Nephron progenitor cell (in vitro differentiated cells): ENCODE data around the gene CNTNAP2.
A peak's percentile ranks its signal among the peaks of the same experiment; 100 is the strongest.
"Not testable (repeated sequence)": the region's sequence is repeated elsewhere in the genome, so short reads cannot be mapped to it uniquely, and the experiment has no call there.

Experiments
- DNase-seq: peaks from one replicate; pipeline ENCODE4 v3.0.0; 2021
- H3K27ac Mint-ChIP-seq: 2 replicates; pipeline ENCODE4 v1.8.0; 2021; ENCODE audit warnings: mild to moderate bottlenecking, moderate library complexity, mixed read lengths
- H3K27me3 Mint-ChIP-seq: 2 replicates; pipeline ENCODE4 v1.8.0; 2021; ENCODE audit warnings: mild to moderate bottlenecking, low read depth, mixed read lengths; ENCODE audit not compliant: poor library complexity
- H3K36me3 Mint-ChIP-seq: 2 replicates; pipeline ENCODE4 v1.8.0; 2021; ENCODE audit warnings: low read depth, mixed read lengths
- H3K4me1 Mint-ChIP-seq: 2 replicates; pipeline ENCODE4 v1.8.0; 2021; ENCODE audit warnings: mixed read lengths
- H3K4me3 Mint-ChIP-seq: 2 replicates; pipeline ENCODE4 v1.8.0; 2021; ENCODE audit warnings: mild to moderate bottlenecking, moderate library complexity, mixed read lengths
- H3K9me3 Mint-ChIP-seq: 2 replicates; pipeline ENCODE4 v1.8.0; 2021; ENCODE audit warnings: mild to moderate bottlenecking, moderate library complexity, mixed read lengths
- TF ChIP-seq, protein P1 (sequence below): fragments of 200-600 bp; sonication (generic); IDR thresholded peaks from 2 replicates; pipeline ENCODE4 v1.5.0; 2021; ENCODE audit warnings: antibody characterized with exemption

Gene CNTNAP2

DNA sequence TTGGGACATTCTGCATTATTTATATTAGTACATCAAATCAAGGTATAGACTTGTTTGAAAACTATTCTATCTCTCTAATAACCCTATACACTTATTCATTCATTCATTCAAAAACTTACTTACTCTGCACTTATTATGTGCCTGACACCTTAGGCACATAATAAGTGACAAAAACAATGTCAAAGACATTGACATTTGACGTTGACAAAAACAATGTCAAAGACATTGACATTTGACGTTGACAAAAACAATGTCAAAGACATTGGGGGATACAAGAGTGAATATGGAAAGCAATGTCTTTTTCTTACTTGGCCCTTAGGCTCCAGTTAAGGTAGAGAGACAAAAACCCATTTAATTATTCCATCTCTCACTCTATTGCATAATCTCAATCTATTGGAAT lies 116.0 kb downstream of the CNTNAP2 start:
- no peak overlapping the region for H3K27ac Mint-ChIP-seq
- no peak for DNase-seq
- H3K9me3 Mint-ChIP-seq = no peaks in the 10 kb centered on the region
- no peaks in the 10 kb centered on the region for H3K27me3 Mint-ChIP-seq
- H3K4me1 Mint-ChIP-seq = peaks cover 5% of the 10 kb centered on the region
- no peak overlapping the region for H3K4me3 Mint-ChIP-seq
- no peaks in the 10 kb centered on the region for H3K36me3 Mint-ChIP-seq
- TF ChIP-seq, protein P1, sequence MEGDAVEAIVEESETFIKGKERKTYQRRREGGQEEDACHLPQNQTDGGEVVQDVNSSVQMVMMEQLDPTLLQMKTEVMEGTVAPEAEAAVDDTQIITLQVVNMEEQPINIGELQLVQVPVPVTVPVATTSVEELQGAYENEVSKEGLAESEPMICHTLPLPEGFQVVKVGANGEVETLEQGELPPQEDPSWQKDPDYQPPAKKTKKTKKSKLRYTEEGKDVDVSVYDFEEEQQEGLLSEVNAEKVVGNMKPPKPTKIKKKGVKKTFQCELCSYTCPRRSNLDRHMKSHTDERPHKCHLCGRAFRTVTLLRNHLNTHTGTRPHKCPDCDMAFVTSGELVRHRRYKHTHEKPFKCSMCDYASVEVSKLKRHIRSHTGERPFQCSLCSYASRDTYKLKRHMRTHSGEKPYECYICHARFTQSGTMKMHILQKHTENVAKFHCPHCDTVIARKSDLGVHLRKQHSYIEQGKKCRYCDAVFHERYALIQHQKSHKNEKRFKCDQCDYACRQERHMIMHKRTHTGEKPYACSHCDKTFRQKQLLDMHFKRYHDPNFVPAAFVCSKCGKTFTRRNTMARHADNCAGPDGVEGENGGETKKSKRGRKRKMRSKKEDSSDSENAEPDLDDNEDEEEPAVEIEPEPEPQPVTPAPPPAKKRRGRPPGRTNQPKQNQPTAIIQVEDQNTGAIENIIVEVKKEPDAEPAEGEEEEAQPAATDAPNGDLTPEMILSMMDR = no peak

DNA sequence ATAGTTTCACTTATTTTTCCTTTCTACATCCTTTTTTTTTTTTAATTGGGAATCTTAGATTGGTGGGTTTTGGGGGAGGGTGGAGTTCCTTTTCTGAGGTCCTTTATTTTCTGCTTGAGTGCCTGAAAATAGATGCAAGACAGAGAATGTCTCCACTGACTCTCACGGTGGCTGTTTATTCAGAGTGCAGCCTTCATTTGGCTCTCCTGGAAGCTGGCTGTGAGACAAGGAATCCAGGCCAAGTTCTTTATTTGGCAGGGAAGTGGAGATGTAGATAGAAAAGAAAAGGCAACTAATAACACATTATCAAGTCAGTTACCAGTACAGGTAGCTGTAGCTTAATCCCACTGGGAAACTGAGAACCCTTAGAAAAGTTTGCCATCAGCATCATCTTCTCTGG lies 118.6 kb downstream of the CNTNAP2 start:
- no peak for DNase-seq
- Mint-ChIP-seq H3K27me3 (no peaks in the 10 kb centered on the region), H3K4me1 (peaks cover under 1% of the 10 kb centered on the region), H3K27ac (no peak overlapping the region), H3K36me3 (no peaks in the 10 kb centered on the region), H3K9me3 (no peaks in the 10 kb centered on the region), H3K4me3 (no peak overlapping the region)
- TF ChIP-seq, protein P1 = no peak

DNA sequence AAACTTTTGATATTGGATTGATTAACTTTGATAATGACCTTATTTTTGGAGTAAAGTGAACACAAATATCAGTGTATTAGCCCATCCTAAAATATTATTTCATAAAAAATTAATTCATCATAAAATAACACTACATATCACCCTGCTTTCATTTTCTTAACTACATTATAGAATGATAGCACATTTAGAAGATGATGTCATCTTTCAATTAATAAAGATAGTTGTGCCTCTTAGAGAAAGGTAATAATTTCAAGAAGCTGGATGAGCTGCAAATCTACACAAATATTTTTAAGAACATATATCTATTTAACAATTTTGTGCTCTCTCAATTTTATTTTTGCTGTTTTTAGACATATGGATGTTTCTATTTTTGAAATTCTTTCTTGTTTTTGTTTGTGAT lies 126.1 kb downstream of the CNTNAP2 start:
- Mint-ChIP-seq H3K4me1 (peaks cover 22% of the 10 kb centered on the region), H3K27ac (no peak overlapping the region), H3K9me3 (no peaks in the 10 kb centered on the region), H3K4me3 (no peak overlapping the region), H3K36me3 (no peaks in the 10 kb centered on the region), H3K27me3 (peaks cover 9% of the 10 kb centered on the region)
- TF ChIP-seq, protein P1 = no peak
- DNase-seq = no peak

DNA sequence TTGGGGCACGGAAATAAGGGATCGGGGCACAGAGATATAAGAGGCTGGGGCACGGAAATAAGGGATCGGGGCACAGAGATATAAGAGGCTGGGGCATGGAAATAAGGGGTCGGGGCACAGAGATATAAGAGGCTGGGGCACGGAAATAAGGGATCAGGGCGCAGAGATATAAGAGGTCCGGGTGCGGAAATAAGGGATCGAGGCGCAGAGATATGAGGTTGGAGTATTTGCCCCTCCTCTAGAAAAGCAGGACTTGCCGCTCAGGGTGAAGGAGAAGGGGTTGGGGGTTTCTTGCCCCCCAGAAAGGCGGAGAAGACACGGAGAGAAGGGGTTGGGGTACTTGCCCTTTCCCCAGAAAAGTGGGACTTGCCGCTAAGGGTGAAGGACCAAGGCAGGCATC lies 131.4 kb downstream of the CNTNAP2 start:
- Mint-ChIP-seq H3K27me3 (peaks cover 22% of the 10 kb centered on the region), H3K4me3 (peak overlapping the region; percentile 82), H3K4me1 (peaks cover 36% of the 10 kb centered on the region)
- not testable (repeated sequence) for H3K36me3 Mint-ChIP-seq, H3K27ac Mint-ChIP-seq, DNase-seq, H3K9me3 Mint-ChIP-seq

DNA sequence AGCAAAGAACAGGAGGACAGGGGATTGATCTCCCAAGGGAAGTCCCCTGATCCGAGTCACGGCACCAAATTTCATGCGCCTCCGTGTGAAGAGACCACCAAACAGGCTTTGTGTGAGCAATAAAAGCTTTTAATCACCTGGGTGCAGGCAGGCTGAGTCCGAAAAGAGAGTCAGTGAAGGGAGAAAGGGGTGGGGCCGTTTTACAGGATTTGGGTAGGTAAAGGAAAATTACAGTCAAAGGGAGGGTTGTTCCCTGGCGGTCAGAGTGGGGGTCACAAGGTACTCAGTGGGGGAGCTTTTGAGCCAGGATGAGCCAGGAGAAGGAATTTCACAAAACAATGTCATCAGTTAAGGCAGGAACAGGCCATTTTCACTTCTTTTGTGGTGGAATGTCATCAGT lies 132.1 kb downstream of the CNTNAP2 start:
- H3K9me3 Mint-ChIP-seq, H3K27ac Mint-ChIP-seq, H3K36me3 Mint-ChIP-seq: not testable (repeated sequence)
- H3K4me1 Mint-ChIP-seq = peaks cover 33% of the 10 kb centered on the region
- H3K4me3 Mint-ChIP-seq = peak overlapping the region; percentile 82
- DNase-seq = peak; percentile 3
- H3K27me3 Mint-ChIP-seq = peaks cover 22% of the 10 kb centered on the region

DNA sequence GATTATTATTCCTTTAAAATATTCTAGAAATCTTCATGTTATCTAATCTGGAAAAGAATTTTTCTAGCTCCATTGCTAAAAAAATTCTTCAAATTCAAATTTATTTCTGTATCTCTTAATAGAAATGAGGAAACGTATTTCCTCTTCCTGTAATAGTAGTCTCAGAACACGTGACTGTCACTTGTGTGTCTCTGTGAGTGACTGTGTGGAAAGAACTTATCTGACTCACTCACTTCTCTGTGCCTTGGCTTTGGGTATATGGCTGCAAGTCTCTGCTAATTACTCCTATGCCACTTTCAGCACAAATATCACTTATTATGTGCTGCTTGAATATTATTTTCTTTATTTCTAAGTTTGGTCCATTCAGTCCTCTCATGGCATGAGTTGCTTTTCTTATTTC lies 132.7 kb downstream of the CNTNAP2 start:
- Mint-ChIP-seq H3K9me3 (no peaks in the 10 kb centered on the region), H3K36me3 (no peaks in the 10 kb centered on the region), H3K4me3 (no peak overlapping the region), H3K4me1 (peaks cover 28% of the 10 kb centered on the region), H3K27ac (no peak overlapping the region), H3K27me3 (peaks cover 22% of the 10 kb centered on the region)
- TF ChIP-seq, protein P1 = no peak
- no peak for DNase-seq

DNA sequence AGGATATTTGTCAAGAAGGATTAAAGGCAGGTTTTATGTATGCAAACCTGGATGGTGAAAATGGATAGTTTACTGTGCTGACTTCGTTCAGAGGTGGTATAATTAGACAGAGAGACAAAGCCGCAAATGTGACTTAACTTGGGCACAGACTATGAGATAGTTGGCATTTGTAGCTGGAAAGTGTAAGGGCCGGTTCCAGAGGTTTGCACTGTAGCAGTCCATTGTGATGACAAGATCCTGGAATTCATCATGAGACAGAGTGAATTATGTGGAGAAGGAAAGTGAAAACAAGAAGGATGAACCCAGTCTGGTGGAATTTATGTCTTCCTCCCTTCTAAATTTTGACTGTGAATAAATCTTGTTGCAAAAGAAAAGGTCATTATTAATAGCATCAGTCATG lies 139.0 kb downstream of the CNTNAP2 start:
- H3K36me3 Mint-ChIP-seq = no peaks in the 10 kb centered on the region
- no peak for DNase-seq
- no peak overlapping the region for H3K27ac Mint-ChIP-seq
- no peak overlapping the region for H3K4me3 Mint-ChIP-seq
- H3K4me1 Mint-ChIP-seq = peaks cover 8% of the 10 kb centered on the region
- H3K9me3 Mint-ChIP-seq = peaks cover 6% of the 10 kb centered on the region
- TF ChIP-seq, protein P1 = no peak
- no peaks in the 10 kb centered on the region for H3K27me3 Mint-ChIP-seq
